Right ventricle myocardium superior (tissue), 1 donor: Measurements from ENCODE around the gene ANKRD12. TPM values are rescaled to one million over a fixed set of nuclear protein-coding genes. Genes with fewer than 3 reads are reported as not detected.
A peak's percentile ranks its signal among the peaks of the same experiment; 100 is the strongest.
"Not testable (repeated sequence)": the region's sequence is repeated elsewhere in the genome, so short reads cannot be mapped to it uniquely, and the experiment has no call there.

Source experiments
- ATAC-seq: fragments of 200-7000 bp; cut with Tn5 transposase; one replicate; pipeline ENCODE4 v1.9.1; 2020; ENCODE audit warnings: mild to moderate bottlenecking; ENCODE audit not compliant: poor library complexity
- DNase-seq: peaks from one replicate; pipeline ENCODE4 v3.0.0-alpha.2; 2020
- intact Hi-C: fragments of 100-400 bp; cut with DNase I; formaldehyde crosslinking; loops from one replicate; pipeline ENCODE4 v1.11.2; 2022
- total RNA-seq: library from RNA; stranded (reverse); fragmentation: NEBNext Ultra II Directional; extraction: Animal tissue kit (Norgen Biotek cat#: 25700); gene quantifications from one replicate; pipeline ENCODE4 v1.2.1, GENCODE V29; 2021
- donor health status: DM: no; HTN: yes; CAD: no; lungs with severe emphysema.

Gene ANKRD12
- total RNA-seq, 1 donor from 2014 or later, result 39.9 TPM

DNA sequence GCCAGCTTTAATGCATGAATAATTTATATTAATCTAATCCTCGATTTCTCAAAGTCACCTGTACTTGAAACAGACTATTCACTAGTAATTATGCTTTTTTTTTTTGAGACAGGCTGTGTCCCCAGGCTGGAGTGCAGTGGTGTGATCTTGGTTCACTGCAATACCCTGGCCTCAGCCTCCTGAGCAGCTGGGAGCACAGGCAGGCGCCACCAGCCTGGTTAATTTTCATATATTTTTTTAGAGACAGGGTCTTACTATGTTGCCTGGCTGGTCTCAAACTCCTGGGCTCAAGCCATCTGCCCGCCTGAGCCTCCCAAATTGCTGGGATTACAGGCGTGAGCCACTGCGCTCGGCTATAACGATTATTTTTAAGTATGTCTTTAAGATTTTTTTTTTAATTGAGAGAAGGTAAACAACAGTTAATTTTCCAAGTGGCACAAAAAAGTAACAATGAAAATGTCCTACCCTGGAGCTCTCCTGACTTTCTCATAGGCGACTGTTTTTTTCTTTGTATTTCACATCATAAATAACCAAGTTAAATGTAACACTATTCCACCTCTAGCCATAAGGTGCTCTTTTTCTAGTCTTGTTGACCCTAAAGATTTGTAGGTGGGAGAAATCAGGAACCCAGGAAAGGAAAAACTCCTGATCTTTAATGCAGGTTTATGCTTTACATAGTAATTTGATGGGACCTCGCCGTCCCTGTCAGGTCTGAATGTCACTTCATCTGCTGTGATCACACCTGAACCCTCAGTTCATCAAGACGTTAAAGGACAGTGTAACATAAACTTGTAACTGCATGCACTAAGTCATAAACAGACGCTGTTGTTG is 1.3 kb upstream of the ANKRD12 start:
- intact Hi-C loops, result loop anchor here (5.0 kb wide), 1 partner anchor 33 kb away; the partner anchor contains the start of gene NDUFV2
- DNase-seq (peak; percentile 34), ATAC-seq (no peak)

DNA sequence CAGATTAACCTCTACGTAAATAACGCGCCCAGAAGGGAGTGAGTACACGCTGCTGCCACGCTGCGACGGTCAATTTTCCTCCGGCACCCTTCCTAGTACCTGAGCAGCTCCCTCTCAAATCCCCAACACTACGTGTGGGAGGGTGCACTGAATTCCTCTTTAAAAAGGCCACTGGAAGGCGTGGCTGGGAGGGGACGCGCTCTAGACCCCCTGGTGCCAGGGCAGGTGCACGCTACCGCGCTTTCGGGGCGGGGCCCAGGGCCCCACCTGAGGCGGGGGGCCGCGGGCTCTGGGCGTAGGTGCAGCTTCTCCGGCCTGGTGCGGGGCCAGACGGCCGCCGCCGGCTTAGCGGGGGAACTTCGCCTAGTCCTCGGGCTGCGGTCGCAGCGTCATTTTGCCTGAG is 668 bp upstream of the ANKRD12 start:
- ATAC-seq (peak; percentile 23), DNase-seq (no peak)
- intact Hi-C loops, result loop anchor here (5.0 kb wide), 1 partner anchor 34 kb away; the partner anchor contains the start of gene NDUFV2

DNA sequence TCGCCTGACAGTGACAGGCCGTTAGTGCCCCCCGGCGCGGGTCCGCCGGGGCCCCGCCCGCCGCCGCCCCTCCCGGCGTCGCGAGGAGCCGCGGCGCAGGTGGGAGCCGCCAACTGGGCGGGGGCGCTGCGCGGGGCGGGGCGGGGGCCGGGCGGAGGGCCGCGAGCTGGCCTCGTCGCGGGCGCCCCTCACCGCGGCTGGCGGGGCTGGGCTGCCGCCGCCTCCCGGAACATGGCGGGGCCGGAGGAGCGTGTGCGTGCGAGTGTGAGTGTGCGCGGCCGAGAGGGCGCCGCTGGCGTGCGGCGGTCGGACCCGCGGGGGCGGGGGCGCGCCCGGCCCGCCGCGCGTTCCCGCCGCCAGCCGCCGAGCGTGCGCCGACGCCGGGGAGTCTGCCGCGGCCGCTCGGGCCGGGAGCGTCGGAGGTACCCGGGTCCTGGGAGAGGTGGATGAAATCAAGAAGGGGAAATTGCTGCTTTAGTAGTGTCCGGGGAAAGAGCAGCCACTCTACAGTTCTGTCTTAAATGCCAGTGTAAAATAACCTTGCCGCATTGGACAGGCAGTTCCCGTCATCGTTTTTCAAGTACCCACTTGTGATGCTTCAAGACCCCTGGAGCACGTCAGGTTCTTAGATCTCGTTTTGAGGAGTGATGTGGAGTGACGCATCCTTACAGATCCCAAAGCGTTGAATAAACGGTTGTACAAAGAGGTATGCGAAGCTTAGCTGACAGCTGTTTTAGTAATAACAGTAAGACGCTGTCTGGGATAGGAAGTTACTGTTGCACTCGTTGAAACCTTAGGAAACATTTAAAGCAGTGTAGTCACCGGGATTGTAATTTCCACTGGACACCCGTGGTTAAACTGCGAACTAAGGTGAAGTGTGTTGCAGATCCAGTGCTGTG is 836 bp downstream of the ANKRD12 start:
- ATAC-seq (peak; percentile 32), DNase-seq (peak; percentile 80)
- intact Hi-C loops, result loop anchor here (5.0 kb wide), 1 partner anchor 35 kb away; the partner anchor contains the start of gene NDUFV2

DNA sequence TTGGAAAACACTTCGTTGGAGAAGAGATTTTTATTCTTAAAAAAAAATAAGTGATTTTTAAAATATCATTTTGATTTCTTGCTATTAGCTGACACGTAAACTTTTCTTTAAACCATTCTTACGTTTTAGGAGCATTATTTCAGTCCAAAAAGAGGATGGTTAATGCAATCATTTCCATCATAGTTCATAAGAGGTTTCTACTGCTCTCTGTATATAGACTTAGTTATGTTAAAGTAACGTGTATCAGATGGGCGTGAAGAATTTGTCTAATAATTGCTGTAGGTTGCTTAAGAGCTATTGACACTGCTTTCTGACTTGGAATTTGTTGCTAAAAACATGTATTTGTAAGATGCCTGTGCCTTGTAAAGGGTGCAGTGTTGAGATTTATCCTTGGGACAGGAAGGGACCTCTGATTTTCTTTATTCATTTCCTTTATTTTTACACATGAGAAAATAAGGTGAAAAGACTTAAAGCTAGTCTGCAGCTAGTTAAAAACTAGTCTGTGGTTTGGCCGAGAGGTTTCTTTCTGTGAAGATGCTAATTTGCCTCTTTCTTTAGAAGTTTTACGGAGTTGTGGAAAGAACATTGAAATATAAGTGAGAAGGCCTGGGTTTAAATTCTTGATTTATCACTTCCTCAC is 2.9 kb downstream of the ANKRD12 start:
- intact Hi-C loops, result loop anchor here (5.0 kb wide), 1 partner anchor 37 kb away; the partner anchor contains the start of gene NDUFV2
- ATAC-seq, result no peak
- DNase-seq, result no peak

DNA sequence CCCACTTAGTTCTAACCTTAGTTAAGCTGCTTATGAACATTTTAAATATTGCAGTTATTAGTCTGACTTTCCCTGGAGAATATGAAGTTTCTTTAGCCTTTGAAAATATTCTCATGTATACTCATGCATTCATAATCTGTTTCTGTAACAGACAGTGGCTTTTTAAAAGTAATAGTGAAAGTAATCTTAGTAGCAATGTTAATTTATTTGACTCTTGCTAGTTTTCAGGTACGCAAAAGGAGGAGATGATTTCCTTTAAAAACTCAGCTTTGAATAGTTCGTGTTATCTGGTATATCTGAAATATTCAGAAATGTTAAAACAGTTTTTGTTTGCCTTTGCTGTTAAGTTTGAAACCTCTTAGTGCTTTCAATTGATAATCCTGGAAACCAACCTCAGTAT is 3.8 kb downstream of the ANKRD12 start:
- intact Hi-C loops, result no loop called here
- ATAC-seq, result no peak

DNA sequence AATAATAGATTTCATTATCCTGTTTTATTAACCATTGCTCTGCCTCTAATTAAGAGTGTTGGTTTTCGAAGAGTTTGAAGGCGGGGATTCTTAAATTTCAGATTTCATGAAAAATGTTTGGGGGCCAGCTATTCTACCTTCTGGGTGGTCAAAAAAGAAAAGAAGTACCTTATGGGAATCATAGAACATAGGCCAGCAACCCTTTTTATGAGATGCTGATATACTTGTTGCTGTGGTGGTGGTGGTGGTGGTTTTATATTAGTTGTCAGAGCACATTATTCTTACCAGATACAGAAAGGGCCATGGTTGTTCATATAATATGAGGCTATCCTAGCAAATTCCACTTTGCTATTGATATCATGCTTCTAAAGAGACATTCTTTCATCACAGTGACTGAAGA is 4.4 kb downstream of the ANKRD12 start:
- DNase-seq, result no peak
- intact Hi-C loops, result no loop called here
- no peak for ATAC-seq

More for the DNA sequence above, 3.8 kb downstream of the ANKRD12 start:
- DNase-seq, result no peak

DNA sequence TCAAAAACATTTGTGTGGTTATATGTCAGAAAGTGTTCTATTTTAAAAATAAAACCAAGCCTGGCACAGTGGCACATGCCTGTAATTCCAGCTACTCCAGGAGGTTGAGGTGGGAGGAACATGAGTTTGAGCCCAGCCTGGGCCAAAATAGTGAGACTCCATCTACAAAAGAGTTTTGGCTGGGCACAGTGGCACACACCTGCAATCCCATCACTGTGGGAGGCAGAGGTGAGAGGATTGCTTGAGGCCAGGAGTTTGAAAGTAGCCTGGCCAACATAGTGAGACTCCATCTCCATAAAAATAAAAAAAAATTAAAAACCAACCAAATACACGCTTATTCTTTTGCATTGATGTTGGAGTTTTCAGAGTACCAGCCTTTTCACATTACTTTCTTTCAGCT is 9.6 kb downstream of the ANKRD12 start:
- DNase-seq (no peak), ATAC-seq (no peak)
- intact Hi-C loops, result loop anchor here (5.0 kb wide), 1 partner anchor 74 kb away; no protein-coding TSS in a partner anchor

DNA sequence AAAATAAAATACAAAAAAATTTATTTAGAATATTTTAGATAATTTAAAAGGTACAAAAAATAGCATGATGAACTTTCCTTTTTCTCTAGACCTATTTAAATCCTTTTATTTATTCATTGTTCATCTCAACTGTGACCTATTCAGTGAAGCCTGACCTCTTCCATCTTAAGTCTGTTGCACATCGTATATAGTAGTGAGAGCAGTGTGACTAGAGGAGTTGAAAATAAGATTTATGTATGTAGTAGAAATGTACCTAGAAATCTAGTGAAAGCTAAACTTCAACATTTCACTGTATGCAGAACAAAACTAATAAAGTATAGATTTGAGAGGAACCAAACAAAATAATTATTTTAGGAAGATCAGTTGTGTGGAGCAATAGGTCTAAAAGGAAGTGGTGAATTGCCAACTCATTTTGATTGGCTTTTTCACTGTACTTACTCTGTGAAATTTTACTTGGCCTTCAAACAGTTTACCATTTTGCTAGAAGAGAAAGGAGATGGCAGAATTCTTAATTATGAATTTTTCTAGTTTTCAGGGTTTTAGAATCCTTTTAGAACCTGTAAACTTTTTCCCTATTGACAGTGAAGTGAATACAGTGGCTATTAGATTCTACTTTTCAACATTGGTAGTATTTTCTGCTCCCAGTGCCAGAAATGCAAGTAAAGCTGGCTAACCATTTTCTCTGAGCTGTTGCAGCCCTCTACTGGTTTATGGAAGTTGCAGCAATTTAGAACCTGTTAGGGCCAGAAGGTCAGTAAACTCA is 11.0 kb downstream of the ANKRD12 start:
- intact Hi-C loops, result loop anchor here (5.0 kb wide), 1 partner anchor 75 kb away; no protein-coding TSS in a partner anchor
- ATAC-seq, result peak; percentile 89
- DNase-seq, result no peak

DNA sequence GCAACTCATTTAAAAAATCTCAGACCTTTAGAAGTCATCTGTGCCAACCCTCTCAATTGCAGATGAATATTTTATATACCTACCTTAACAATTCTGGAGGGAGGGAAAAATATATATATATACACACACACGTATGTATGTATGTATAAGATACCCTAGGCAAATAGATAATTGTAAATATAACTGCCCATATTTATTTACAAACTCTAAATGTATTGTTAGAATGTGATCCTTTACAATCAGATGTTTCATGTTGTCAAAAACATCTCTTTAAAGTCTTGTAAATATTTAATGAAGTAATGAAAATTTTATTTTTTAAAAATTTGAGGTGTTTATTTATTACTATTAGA is 11.6 kb downstream of the ANKRD12 start:
- DNase-seq (no peak), ATAC-seq (no peak)
- intact Hi-C loops, result loop anchor here (5.0 kb wide), 1 partner anchor 76 kb away; no protein-coding TSS in a partner anchor

DNA sequence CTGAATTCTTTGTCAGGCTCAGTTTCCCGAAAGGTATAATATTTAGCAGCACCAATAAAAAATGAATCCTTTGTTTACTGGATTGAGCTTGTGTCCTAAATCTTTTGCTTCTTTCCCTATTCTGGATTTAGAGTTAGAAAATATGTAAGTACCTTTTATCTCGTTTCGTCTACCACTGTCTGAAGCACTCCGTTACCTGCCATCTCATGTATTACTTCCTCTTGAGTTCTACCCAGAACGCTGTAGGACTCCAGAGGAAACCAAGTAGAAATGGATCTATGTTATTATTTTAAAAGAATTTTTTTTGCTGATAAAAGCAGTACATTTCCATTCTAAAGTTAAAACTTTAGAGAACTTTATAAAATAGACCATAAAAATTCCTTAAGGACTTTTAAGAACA is 13.5 kb downstream of the ANKRD12 start:
- intact Hi-C loops, result no loop called here
- DNase-seq (no peak), ATAC-seq (no peak)

DNA sequence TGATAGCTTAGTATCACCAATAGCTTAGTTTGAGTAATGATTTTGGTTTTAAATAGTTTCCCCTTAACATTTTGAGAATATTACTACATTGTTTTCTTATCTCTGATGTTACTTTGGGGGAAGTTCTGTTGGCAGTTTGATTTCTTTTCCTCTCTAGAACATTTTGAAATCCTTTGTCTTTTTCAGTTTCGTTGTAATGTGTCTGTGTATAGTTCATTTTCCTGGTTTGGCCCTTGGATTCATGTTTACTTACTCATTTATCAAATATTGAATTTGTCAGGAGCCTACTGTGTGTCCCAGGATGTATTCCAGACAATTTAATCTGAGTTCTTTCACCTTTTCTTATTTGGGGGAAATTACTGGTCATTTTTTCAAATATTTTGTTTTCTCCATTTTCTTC is 16.7 kb downstream of the ANKRD12 start:
- intact Hi-C loops, result no loop called here
- DNase-seq (no peak), ATAC-seq (no peak)

DNA sequence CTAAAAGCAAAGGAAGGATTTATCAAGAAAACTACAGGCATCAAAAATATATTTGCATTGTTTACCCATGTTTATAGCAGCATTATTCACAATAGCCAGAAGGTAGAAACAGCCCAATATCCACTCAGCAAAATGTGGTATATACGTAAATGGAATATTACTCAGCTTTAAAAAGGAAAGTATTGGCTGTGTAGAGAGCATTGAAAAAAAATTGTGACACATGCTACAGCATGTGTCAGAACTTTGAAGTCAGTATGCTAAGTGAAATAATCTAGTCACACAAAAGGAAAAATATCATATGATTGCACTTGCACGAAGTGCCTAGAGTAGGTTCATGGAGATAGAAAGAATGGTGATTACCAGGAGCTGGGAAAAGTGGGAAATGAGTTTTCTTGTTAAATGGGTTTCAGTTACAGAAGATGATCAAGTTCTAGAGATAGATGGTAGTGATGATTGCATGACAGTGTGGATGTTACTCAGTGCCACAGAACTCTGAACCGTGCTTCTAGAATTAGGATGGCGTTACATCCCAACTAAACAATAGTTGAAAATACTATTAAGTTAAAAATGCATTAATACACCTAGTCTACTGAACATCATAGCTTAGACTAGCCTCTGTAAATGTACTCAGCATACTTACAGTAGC is 20.1 kb downstream of the ANKRD12 start:
- DNase-seq (no peak), ATAC-seq (no peak)
- intact Hi-C loops, result no loop called here

DNA sequence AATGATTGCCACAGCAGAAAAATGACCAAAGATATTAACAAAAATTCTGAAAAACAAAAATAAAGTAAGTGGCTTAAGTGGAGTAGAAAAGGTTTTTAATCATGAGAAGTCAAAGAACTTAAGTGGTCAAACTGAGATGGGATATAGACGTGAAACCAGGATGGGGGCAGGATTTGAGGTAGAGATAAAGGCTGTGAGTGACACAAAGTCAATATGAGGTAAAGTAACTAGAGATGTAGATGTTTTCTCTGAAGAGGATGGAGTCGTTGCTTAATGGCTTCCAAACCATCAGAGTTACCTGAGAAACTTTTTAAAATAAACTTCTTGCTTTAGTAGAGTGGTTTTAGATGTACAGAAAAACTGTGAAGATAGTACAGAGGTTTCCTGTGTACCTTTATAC is 21.2 kb downstream of the ANKRD12 start:
- ATAC-seq (no peak), DNase-seq (no peak)
- intact Hi-C loops, result no loop called here

DNA sequence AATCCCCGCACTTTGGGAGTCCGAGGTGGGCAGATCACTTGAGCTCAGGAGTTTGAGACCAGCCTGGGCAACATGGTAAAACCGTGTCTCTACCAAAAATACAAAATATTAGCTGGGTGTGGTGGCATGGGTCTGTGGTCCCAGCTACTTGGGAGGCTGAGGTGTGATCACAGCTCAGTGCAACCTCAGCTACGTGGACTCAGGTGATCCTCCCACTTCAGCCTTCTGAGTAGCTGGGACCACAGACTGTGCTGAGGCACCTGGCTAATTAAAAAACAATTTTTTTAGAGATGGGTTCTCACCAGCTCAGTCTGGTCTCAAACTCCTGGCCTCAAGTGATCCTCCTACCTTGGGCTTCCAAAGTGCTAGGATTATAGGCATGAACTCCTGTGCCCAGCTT is 23.4 kb downstream of the ANKRD12 start:
- DNase-seq (no peak), ATAC-seq (no peak)
- intact Hi-C loops, result no loop called here

DNA sequence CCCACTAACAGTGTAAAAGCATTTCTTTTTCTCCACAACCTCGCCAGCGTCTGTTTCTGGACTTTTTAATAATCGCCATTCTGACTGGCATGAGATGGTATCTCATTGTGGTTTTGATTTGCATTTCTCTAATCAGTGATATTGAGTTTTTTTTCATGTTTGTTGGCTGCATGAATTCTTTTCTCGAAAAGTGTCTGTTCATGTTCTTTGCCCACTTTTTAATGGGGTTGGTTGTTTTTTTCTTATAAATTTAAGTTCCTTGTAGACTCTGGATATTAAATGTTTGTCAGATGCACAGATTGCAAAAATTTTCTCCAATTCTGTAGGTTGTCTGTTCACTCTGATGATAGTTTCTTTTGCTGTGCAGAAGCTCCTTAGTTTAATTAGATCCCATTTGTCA is 26.1 kb downstream of the ANKRD12 start:
- ATAC-seq, DNase-seq, intact Hi-C loops: not testable (repeated sequence)

DNA sequence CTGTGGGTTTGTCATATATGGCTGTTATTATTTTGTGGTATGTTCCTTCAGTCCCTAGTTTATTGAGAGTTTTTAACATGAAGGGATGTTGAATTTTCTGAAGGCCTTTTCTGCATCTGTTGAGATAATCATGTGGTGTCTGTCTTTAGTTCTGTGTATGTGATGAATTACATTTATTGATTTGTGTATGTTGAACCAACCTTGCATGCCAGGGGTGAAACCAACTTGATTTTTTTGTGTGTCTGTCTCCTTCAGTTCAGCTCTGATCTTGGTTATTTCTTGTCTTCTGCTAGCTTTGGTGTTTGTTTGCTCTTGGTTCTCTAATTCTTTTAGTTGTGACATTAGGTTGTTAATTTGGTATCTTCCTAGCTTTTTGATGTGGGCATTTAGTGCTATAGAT is 27.6 kb downstream of the ANKRD12 start:
- intact Hi-C loops, ATAC-seq, DNase-seq: not testable (repeated sequence)

DNA sequence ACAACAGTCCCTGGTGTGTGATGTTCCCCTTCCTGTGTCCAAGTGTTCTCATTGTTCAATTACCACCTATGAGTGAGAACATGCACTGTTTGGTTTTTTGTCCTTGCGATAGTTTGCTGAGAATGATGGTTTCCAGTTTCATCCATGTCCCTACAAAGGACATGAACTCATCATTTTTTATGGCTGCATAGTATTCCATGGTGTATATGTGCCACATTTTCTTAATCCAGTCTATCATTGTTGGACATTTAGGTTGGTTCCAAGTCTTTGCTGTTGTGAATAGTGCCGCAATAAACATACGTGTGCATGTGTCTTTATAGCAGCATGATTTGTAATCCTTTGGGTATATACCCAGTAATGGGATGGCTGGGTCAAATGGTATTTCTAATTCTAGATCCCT is 29.3 kb downstream of the ANKRD12 start:
- DNase-seq, ATAC-seq, intact Hi-C loops: not testable (repeated sequence)

DNA sequence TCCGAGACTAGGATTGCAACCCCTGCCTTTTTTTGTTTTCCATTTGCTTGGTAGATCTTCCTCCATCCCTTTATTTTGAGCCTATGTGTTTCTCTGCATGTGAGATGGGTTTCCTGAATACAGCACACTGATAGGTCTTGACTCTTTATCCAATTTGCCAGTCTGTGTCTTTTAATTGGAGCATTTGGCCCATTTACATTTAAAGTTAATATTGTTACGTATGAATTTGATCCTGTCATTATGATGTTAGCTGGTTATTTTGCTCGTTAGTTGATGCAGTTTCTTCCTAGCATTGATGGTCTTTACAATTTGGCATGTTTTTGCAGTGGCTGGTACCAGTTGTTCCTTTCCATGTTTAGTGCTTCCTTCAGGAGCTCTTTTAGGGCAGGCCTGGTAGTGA is 32.9 kb downstream of the ANKRD12 start:
- ATAC-seq, intact Hi-C loops, DNase-seq: not testable (repeated sequence)
